Islet precursor cell (in vitro differentiated cells): ENCODE data around the gene AKAP11.

Experiments
- DNase-seq: peaks from one replicate; pipeline ENCODE4 v3.0.0-alpha.2; 2018

The AKAP11 gene

GRCh38 chr13:42275506-42275905 is 3.6 kb downstream of the AKAP11 start:
- DNase-seq: no peak

- no peak for DNase-seq
Measured at GRCh38 chr13:42276683-42277082, 4.7 kb downstream of the AKAP11 start.

- no peak for DNase-seq
Measured at GRCh38 chr13:42277618-42278276, 5.8 kb downstream of the AKAP11 start.

- DNase-seq: no peak
Measured at GRCh38 chr13:42279080-42279479, 7.1 kb downstream of the AKAP11 start.

GRCh38 chr13:42279986-42280385 is 8.0 kb downstream of the AKAP11 start:
- DNase-seq: no peak

GRCh38 chr13:42280537-42280936 is 8.6 kb downstream of the AKAP11 start:
- DNase-seq: no peak

- no peak for DNase-seq
Measured at GRCh38 chr13:42283574-42283973, 11.6 kb downstream of the AKAP11 start.

- DNase-seq: no peak
Measured at GRCh38 chr13:42284068-42284467, 12.1 kb downstream of the AKAP11 start.

- DNase-seq: no peak
Measured at GRCh38 chr13:42298392-42298791, 26.4 kb downstream of the AKAP11 start.

GRCh38 chr13:42305503-42305902 is 33.6 kb downstream of the AKAP11 start:
- DNase-seq: no peak

- DNase-seq: no peak
Measured at GRCh38 chr13:42307461-42307860, 35.5 kb downstream of the AKAP11 start.

- DNase-seq: no peak
Measured at GRCh38 chr13:42312817-42313431, 41.0 kb downstream of the AKAP11 start.

- DNase-seq: no peak
Measured at GRCh38 chr13:42318570-42318969, 46.6 kb downstream of the AKAP11 start.

GRCh38 chr13:42320375-42320787 is 48.4 kb downstream of the AKAP11 start:
- DNase-seq: no peak

GRCh38 chr13:42322806-42323205 is 50.9 kb downstream of the AKAP11 start:
- no peak for DNase-seq

- DNase-seq: no peak
Measured at GRCh38 chr13:42324704-42325103, 52.8 kb downstream of the AKAP11 start.

GRCh38 chr13:42327725-42328124 is 55.8 kb downstream of the AKAP11 start:
- no peak for DNase-seq

- DNase-seq: no peak
Measured at GRCh38 chr13:42328672-42329071, 56.7 kb downstream of the AKAP11 start.

GRCh38 chr13:42329239-42329638 is 57.3 kb downstream of the AKAP11 start:
- no peak for DNase-seq

- DNase-seq: no peak
Measured at GRCh38 chr13:42331009-42331408, 59.1 kb downstream of the AKAP11 start.

- no peak for DNase-seq
Measured at GRCh38 chr13:42333613-42334328, 61.8 kb downstream of the AKAP11 start.

- DNase-seq: no peak
Measured at GRCh38 chr13:42334329-42334706, 62.4 kb downstream of the AKAP11 start.

- DNase-seq: no peak
Measured at GRCh38 chr13:42337808-42338600, 66.1 kb downstream of the AKAP11 start.
